Kidney epithelial cell (primary cell): ENCODE data around the gene GALNT17. TPM values are rescaled to one million over a fixed set of nuclear protein-coding genes. Genes with fewer than 3 reads are reported as not detected.
"Not testable (repeated sequence)": the region's sequence is repeated elsewhere in the genome, so short reads cannot be mapped to it uniquely, and the experiment has no call there.

ENCODE experiments used
- DNase-seq: peaks from one replicate; pipeline ENCODE4 v3.0.0-alpha.2; 2010; ENCODE audit warnings: low read depth
- H3K27me3 ChIP-seq: 2 replicates; pipeline ENCODE4 v1.6.0; 2011; ENCODE audit warnings: low read length; ENCODE audit not compliant: control insufficient read depth, insufficient read depth
- H3K36me3 ChIP-seq: 2 replicates; pipeline ENCODE4 v1.5.1; 2011; ENCODE audit warnings: low read length; ENCODE audit not compliant: control insufficient read depth, insufficient read depth
- H3K4me3 ChIP-seq: 2 replicates; pipeline ENCODE4 v1.5.1; 2011; ENCODE audit warnings: low read depth, mild to moderate bottlenecking, control low read depth, low read length
- total RNA-seq: library from RNA; depleted of rRNA; stranded (reverse); fragments of >200 nt; gene quantifications from 2 replicates; pipeline ENCODE4 v1.2.3, GENCODE V29; 2015
- TF ChIP-seq, protein P1 (sequence below): IDR thresholded peaks from 2 replicates; pipeline ENCODE4 v1.5.1; 2011; ENCODE audit warnings: mild to moderate bottlenecking, moderate library complexity, low read length, control low read depth, inconsistent platforms; ENCODE audit not compliant: insufficient read depth, poor library complexity, severe bottlenecking

The GALNT17 gene
- total RNA-seq, 1 donor from 2014 or later, result 3.3 TPM

DNA sequence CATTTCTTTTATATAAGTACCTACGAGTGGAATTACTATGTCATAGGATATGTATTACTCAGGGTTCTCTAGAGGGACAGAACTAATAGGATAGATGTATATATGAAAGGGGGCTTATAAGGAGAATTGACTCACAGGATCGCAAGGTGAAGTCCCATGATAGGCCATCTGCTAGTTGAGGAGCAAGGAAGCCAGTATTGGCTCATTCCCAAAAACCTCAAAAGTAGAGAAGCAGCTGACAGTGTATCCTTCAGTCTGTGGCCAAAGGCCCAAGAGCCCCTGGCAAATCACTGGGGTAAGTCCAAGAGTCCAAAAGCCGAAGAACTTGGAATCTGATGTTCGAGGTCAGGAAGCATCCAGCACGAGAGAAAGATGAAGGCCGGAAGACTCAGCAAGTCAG, 59.8 kb downstream of the GALNT17 start:
- no peaks in the 10 kb centered on the region for H3K36me3 ChIP-seq
- H3K27me3 ChIP-seq, result no peaks in the 10 kb centered on the region
- no peak overlapping the region for H3K4me3 ChIP-seq
- no peak for DNase-seq
- TF ChIP-seq, protein P1, sequence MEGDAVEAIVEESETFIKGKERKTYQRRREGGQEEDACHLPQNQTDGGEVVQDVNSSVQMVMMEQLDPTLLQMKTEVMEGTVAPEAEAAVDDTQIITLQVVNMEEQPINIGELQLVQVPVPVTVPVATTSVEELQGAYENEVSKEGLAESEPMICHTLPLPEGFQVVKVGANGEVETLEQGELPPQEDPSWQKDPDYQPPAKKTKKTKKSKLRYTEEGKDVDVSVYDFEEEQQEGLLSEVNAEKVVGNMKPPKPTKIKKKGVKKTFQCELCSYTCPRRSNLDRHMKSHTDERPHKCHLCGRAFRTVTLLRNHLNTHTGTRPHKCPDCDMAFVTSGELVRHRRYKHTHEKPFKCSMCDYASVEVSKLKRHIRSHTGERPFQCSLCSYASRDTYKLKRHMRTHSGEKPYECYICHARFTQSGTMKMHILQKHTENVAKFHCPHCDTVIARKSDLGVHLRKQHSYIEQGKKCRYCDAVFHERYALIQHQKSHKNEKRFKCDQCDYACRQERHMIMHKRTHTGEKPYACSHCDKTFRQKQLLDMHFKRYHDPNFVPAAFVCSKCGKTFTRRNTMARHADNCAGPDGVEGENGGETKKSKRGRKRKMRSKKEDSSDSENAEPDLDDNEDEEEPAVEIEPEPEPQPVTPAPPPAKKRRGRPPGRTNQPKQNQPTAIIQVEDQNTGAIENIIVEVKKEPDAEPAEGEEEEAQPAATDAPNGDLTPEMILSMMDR, result no peak

DNA sequence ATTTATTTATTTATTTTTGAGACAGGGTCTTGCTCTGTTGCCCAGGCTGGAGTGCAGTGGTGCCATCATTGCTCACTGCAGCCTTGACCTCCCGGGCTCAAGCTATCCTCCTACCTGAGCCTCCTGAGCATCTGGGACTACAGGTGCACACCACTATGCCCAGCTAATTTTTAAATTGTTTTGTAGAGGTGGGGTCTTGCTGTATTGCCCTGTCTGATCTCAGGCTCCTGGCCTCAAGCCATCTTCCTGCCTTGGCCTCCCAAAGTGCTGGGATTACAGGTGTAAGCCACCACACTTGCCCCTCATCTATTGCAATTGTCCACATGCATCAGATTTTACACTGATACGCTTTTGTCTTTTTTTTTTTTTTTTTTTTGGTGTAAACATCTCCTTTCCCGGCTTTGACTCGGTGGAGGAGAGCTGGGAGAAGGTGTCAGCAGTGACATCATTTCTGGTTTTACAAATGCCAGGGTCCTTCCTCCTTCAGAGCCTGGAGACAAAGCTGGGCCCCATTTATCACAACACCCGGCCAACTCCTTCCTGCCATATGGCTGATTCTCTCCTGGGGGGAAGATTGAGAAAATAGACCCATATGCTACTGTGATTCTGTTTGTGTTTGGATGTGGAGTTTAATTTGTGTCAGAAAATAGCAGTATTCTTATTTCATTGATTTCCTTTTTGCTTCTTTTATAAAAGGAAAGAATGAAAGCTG, 61.3 kb downstream of the GALNT17 start:
- Histone ChIP-seq H3K4me3 (no peak overlapping the region), H3K27me3 (no peaks in the 10 kb centered on the region), H3K36me3 (no peaks in the 10 kb centered on the region)
- no peak for DNase-seq
- TF ChIP-seq, protein P1, result no peak

DNA sequence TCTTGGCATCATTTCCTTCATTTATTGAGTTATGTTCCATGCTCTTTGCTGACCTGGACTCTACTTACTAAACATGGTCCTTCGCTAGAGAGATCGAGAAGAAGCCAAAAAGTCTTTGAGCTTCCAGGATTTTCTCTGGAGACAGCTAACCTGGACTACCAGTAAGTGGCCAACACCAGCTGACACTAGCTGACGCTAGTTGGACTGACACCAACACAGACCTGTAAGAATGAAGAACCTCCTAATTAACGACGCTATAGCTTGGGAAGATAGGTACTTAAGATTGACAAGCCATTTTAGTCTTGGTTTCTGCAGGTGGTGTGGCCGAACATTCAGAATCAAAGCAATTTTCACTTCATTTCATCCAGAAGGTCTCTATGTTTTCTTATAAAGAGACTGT, 66.4 kb downstream of the GALNT17 start:
- Histone ChIP-seq H3K36me3 (no peaks in the 10 kb centered on the region), H3K27me3 (no peaks in the 10 kb centered on the region), H3K4me3 (no peak overlapping the region)
- DNase-seq, result no peak
- TF ChIP-seq, protein P1, result no peak

DNA sequence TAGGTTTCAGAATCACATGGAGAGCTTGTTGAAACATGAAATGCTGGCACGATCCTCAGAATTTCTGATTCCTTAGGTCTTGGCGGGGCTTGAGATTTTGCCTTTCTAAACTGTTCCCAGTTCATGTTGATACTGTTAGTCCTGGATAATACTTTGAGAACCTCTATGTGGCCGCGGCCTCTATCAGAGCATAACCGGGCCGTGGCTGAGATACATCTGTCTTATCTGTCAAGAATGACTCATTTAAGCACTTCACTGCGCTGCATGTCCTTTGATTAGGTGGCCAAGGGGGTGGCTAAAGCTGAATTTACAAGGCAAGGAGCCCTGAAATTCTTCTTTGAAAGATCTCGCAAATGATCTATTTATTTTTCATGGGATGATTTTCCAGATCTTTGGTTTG, 66.9 kb downstream of the GALNT17 start:
- TF ChIP-seq, protein P1, result no peak
- Histone ChIP-seq H3K27me3 (no peaks in the 10 kb centered on the region), H3K4me3 (no peak overlapping the region), H3K36me3 (no peaks in the 10 kb centered on the region)
- no peak for DNase-seq

DNA sequence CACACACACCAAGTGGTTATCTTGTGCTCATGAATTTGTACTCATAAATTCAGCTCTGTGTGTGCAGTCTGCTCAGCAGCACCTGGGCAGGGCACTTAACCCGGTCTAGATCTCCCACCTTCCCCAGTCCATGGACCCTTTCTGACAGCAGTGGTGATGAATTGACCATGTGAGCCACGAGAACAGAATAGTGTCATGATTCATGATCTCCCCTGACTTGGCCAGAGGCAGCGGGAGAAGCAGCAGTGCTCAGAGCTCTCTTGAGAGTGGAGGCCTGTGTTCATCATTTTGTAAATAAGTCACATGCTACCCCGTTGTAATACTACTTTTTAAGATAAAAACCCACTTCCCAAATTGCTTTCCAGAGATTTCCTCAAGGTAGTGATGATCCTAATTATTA, 74.2 kb downstream of the GALNT17 start:
- H3K36me3 ChIP-seq, result no peaks in the 10 kb centered on the region
- TF ChIP-seq, protein P1, result no peak
- no peaks in the 10 kb centered on the region for H3K27me3 ChIP-seq
- H3K4me3 ChIP-seq, result no peak overlapping the region
- no peak for DNase-seq

DNA sequence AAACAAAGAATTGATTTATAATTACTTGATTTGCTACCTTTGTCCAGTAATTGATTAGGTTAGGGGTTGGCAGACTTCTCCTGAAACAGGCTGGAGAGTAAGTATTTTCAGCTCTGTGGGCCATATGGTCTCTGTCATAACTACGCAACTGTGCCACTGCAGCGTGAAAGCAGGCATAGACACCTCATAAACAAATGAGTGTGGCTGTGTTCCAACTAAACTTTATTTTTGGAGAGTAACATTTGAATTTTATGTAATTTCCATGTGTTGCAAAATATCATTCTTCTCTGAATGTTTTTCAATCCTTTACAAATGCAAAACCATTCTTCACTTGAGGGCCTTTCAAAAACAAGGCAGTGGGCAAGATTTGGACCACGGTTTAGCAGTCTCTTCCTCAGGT, 76.9 kb downstream of the GALNT17 start:
- H3K4me3 ChIP-seq, result no peak overlapping the region
- H3K27me3 ChIP-seq, result no peaks in the 10 kb centered on the region
- TF ChIP-seq, protein P1, result no peak
- no peak for DNase-seq
- no peaks in the 10 kb centered on the region for H3K36me3 ChIP-seq

DNA sequence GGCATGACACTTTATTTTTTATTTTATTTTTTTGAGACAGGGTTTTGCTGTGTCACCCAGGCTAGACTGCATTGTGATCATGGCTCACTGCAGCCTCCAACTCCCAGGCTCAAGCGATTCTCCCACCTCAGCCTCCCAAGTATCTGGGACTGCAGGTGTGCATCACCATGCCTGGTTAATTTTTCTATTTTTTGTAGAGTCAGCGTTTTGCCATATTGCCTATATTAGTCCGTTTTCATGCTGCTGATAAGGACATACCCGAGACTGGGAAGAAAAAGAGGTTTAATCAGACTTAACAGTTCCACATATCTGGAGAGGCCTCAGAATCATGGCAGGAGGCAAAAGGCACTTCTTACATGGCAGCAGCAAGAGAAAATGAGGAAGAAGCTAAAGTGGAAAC, 77.5 kb downstream of the GALNT17 start:
- not testable (repeated sequence) for DNase-seq, H3K27me3 ChIP-seq, H3K4me3 ChIP-seq, H3K36me3 ChIP-seq
